Right forelimb (tissue), 1 donor: ENCODE measurements around the gene FMO1.

Source experiments
- DNase-seq: peaks from one replicate; pipeline ENCODE4 v3.0.0-alpha.2; 2018

FMO1 gene

DNA sequence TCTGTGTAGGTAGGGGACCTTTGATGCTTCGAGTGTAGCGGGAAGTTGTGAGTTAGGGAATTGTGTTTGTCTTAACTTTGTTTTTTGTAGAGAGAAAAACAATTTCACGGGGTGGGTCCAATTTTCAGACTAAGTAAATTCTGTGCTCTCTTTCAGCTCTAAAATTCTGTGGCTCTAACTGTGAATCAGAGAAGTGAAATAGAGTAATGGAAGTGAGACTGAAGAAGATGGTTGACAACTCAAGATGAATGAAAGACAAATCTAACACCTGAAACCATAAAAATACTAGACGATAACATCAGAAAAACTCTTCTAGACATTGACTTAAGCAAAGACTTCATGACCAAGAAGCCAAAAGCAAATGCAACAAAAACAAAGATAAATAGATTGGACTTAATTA lies 4.4 kb upstream of the FMO1 start:
- DNase-seq = no peak

DNA sequence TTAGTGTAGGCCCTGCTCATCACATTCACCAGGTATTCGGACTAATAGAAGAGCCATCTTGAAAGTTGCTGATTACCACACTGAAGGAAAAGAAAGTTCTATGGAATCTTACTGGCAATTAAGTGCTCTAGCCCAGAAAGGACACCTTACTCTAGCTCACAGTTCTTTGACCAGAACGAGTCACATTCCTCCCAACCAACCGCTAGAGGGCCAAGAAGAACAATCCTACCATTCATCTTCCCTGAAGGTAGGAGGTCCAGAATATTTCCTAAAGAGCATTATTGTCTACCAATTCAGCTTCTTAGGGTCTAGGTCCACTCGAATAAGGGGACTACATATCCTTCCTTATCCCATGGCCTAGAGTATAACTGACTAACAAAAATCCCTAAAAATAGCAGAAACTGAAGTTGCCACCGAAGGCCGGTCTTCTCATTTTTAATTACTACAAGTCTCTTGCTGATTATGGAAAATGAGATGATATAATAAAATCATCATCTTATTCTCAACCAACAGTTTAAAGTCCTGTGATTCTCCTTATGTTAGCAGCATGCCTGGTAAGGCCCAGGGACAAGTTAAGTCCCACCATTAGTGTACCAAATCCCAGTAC lies 2.7 kb upstream of the FMO1 start:
- no peak for DNase-seq

DNA sequence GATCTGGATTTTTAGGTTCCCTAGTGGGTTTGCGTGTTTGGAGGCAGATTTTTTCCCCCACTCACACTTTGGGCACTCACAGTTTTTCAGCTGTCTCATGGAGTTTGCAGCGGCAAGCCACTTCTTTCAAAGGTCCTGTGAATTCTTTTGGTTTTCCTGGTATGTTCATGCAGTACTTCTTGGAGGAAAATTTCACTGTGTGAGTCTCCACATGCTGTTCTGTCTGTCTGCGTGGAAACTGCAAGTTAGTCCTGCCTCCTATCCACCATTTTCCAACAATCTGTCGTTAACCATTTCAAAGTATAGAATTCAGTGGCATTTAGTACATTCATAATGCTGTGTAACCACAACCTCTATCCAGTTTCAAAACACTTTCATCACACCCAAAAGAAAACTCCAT lies 793 bp upstream of the FMO1 start:
- DNase-seq = no peak

DNA sequence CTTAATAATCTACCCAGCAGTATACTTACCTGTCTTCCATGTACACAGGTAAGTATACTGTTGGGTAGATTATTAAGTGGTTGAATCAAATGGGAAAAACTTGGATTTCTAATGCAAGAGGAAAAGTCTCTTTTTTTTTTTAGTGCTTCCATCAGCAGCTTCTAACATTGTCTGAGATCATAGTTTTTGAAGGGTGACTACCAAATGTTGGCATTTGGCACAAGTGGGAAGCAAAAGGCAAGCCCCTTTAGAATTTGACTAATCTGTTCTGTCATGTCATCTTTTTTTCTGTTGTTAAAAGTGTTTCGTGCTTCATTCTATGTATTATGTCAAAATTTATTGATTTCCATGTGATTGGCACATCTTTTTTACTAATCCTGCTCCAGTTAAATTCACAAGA lies 547 bp downstream of the FMO1 start:
- no peak for DNase-seq

DNA sequence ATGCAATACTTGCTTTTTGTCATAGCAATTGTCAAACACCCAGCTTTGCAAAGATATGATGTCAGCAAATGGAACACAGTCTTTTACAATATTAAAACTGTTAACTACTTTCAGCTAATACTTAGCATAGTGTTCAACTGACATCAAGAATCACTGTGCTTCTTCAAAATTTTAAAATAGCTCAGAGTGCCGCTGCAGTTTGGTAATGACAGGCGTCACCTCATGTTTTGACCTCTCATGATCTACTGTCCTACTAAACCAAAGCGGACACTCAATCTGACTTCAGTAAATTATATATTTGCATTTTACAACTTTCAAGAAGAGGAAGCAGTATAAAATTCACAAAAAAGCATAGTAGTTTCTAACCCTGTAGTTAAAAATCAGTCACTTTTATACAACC lies 2.0 kb downstream of the FMO1 start:
- no peak for DNase-seq

DNA sequence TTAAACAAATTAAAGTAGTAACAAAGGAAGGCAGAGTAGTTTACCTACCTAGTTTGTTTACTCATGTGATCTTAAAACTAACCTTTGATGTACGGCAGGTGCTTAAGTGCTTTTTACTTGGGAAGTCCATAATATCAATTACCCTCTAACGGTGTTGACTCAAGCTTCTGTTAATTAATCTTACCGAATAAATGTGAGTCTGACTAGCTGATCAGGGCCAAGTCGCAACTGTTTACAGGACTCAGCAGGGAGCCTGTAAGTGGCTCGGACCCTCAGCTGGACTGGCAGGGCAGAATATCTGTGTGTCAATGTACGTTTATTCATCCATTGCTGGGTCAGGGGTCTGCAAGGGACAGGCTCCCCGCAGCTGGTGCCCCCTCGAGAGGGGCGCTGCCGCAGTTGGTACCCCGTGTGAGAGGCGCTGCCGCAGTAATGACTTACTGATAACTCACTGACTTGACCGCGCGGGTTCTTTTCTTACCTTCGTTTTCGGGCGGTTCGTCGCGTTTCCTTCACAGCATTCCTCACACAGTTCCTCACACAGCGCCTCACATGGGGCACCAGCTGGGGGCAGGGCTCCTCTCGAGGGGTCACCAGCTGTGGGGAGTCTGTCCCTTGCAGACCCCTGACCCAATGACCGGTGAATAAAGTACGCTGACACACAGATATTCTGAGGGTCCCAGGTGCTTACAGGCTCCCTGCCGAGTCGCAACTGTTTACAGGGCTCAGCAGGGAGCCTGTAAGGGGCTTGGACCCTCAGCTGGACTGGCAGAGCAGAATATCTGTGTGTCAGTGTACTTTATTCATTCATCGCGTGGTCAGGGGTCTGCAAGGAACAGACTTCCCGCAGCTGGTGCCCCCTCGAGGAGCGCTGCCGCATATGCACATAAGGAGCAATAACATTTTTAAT lies 3.0 kb downstream of the FMO1 start:
- peak; percentile 67 for DNase-seq

DNA sequence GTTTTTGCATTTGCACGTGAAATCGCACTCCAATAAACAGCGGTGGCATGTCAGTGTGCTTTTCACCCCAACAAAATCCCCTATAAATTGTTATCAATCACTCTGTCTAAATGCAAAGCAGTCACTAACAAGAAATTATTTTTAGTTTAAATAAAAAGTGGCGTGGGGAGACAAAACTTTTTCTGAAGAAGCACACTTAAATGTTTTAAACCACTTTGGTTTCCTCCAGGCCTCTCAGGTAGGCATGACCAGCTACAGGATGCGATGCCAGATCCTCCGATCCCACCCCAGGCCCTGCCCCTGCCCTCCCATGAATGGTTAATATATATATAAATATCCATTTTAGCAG lies 3.6 kb downstream of the FMO1 start:
- DNase-seq = no peak

DNA sequence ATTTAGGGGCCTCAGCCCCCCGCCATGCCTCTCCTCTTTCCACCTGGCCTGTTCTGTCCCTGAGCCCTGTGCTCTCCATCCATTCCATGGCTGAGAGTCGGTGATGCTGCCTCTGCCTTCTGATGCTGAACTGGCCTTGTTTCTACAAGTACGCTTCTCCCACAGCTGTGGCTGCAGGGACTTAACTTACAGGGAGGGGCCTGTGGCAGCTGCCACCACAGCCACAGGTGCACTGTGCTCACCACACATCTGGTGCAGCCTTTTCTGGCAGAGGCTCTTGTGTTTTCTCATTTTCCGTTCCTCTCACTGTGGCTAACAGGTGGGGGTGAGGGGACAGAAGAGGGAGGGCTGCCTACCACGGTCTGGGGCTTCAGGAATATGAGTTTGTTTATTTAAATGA lies 4.2 kb downstream of the FMO1 start:
- peak; percentile 58 for DNase-seq

DNA sequence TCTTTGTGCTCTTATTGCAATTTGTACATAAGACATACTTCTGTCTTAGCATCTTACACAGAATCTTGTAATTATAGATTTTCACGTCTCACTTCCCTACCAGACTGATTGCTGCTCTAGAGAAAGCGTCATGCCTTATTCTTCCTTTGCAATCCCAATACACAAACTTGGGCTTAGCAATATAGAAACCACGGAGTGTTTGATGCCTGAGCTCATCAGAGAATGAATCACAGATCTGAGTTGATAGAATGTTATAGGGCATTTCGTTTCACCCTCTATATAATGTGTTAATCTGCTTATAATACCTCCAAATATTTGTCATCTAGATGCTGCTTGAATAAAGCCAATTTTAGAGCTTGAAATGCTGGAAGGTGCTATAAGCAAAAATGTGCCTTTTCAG lies 6.6 kb downstream of the FMO1 start:
- DNase-seq = no peak

DNA sequence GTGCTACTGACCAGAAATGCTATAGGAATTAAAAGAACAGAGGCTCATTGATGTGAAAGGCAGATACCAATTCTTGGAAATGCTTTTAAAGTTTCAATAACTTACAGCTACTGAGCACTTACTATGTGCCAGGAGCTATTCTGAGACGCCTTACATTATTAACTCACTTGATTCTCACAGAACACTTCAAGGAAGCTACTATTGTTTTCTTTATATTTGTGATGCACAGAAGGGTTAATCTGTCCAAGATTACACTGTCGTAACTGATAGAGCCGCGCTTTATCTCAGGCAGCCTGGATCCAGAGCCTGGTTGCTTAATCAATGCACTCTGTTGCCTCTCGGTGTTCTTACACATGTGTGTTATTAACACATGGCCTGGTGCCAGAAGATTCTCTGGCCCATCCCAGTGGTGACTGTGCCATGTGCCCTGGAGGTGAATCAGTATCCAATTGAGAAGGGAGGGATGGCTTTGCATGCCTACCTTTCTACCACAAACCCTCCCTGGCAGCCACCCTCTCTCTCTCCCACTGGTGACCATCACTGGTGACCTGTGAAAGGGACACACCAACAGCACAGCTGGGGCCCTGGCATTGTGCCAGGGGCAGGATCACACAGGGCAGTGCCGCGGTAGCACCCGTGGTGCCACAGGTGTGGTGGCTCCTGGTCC lies 8.8 kb downstream of the FMO1 start:
- DNase-seq = no peak

DNA sequence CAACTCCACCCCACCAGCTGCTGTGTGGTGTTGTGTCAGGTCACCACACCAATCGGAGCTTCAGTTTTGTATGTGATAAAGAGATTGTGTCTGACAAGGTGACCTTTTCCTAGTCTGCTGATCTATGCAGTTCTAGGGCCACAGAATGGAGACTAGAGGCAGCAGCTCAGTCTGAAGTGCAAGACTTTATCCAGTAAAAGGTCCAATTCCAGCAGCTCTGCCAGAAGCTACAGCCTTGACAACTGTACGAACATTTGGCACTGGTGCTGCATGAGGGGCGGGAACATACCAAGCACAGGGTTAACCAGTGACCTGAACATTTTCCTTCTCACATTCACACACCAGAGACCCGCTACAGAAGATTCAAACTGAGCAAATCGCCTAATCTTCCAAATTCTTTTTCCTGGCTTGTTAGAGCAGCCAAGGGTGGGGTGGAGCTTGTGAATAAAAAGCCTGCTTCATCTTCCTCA lies 9.3 kb downstream of the FMO1 start:
- peak; percentile 65 for DNase-seq

DNA sequence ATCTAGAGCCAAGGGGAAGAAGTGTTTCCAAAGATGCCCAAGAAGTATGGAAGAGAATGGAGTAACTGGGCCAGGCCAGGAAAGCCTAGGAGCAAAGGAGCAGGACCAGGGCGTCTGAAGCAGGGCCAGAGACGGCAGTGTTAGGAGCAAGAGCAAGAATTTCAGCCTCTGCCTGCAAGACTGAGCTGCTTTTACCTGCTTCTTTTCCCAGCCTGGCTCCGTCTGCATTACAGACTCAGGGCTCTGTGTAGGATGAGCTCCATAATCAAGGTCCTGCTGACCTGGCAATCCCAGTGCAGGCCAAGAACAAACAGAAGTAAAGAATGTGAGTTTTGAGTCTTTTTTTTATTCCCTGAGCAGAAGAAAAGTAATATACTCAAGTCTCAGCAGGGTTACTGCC lies 10.1 kb downstream of the FMO1 start:
- no peak for DNase-seq

DNA sequence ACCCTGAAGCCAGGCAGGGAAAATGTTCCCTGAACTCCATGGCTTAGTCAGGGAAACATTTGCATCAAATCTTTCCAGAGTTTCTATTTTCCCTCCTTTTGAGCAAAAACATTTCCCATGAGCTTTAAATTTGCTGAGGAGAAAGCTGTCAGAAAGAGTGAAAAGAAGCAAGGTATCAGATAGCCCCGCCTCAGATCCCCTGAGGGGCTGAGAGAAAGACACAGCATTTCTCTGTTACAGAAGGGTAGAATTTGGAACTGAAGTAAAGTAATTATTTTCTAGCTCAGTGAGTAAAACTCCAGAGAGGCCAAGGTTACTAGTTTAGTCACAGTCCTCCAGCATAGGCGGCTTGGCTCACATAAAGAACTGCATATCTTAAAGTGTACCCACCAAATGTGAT lies 10.6 kb downstream of the FMO1 start:
- no peak for DNase-seq

DNA sequence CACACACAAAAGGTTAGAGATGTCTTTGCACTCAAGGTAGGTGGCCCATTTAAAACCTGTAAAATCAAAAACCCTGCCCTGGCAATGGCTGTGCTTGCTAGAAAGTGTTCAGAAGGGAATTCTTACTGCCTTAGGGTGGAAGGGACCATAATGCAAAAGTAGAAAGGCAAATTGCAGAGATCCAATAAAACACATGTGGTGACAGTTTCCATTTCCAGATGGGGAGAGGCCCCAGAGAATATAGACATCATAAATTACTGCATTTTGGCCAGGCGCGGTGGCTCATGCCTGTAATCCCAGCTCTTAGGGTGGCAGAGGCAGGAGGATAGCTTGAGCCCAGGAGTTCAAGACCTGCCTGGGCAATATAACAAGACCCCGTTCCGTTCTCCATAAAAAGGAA lies 13.0 kb downstream of the FMO1 start:
- DNase-seq = no peak

DNA sequence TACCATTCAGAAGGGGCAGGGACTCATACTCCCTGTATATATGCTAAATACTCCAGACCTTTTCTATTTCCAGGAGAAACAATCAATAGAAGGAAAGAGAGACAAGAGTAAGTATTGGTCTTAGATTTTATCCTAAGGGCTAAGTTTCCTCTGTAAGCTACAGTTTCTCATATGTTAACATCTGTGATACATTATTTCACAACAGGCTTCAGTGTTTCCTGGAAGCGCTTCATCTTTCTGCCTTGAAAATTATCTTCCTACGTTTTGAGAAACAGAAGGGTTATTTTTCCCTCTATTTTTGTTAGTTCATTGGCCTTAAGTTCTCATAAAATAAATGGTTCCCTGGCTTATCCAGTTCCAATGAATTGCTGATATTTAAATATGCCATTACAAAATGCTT lies 15.6 kb downstream of the FMO1 start:
- DNase-seq = no peak

DNA sequence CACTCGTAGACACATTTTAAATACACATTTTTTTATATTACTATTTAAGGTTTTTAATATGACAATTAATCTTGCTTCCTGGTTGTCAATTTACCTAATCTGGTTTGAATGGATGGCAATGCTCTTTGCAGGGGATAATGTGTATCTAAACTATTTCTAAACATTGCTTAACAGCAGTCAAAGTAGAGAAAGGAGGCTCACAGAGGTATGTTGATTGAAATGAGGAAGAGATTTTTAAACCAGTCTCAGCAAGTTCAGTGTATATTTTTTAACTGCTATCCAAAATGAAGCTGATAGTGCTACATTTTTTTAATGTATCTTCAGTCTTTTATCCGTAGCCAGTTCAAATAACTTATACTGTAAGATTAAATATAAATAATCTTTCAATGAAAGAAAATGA lies 17.4 kb downstream of the FMO1 start:
- DNase-seq = no peak

DNA sequence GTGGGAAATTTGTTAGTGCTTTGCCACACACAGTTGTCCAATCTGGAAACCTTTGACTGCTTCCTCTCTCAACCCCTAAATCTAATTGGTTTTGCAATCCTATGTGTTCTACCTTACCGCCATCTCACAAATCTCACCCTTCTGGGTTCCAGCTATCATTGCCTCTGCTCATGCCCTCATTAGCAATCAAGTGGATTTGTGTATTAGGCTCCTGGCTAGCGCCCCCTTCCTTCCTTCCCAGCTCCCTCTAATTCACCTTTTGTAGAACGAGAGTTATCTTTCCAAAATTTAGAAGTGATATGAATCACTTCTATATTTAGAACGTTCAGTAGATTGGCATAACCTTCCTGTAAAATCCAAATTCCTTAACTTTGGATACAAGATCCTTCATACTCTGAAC lies 18.6 kb downstream of the FMO1 start:
- DNase-seq = no peak

DNA sequence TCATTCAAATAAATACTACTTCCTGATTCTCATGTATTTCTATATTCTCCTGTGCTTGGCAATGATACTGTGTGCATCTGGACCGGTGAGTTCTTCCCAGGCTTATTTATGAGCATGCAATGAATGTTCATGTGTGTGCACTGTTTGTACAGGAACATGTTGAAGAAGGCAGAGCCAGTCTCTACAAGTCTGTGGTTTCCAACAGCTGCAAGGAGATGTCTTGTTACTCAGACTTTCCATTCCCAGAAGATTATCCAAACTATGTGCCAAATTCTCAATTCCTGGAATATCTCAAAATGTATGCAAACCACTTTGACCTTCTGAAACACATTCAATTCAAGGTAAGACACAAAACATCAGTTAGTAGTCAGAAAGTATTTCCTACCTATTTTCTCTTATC lies 19.1 kb downstream of the FMO1 start:
- DNase-seq = no peak

DNA sequence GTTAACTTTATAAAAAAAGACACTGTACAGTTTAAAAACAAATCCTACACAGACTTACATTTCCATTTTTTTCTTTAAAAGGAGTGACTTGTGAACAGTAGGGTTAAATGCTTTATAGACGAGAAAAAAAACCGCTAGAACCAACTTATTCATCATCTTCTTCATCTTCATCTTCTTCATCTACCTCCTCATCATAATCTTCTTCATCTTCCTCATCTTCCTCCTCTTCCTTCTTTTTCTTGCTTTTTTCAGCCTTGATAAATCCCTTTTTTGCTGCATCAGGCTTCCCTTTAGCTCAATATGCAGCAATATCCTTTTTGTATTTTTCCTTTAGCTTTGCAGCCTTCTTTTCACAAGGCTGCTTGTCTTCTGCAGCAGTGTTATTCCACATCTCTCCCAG lies 22.5 kb downstream of the FMO1 start:
- no peak for DNase-seq

DNA sequence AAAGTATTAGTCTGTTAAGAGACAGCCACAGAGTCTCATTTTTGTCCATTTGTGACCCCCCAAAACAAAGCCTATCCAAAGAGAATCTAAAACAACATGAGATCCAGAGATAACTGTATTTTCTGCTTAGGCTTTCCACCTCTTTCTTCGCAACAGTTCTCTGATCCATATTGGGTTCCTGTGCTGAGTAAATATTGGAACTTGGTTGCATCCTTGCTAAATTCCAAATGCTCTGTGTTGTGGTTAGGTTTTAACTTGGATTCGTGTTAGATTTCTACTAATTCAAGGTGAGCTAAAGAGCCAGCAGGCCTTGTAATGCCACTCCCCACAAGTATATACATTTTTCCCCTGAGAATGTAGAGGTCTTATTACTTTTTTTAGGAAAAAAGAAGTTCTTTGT lies 29.2 kb downstream of the FMO1 start:
- no peak for DNase-seq

DNA sequence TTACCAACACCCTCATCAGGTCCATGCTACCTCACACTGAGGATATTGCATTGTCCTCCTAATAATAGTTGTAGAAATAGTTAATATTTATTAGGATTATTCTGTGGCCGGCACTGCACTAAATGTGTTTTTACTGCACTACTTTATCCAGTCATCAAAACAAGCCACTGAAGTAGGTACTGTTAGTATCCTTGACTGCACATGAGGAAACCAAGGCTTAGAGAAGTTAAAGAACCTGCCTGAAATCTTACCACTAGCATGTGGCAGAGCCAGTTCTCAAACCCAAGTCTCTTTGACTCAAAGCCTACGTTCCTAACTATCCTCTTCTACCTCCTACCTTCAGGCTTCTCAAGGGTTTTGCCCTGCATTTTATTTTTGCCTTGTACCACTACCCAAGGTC lies 30.9 kb downstream of the FMO1 start:
- DNase-seq = no peak

DNA sequence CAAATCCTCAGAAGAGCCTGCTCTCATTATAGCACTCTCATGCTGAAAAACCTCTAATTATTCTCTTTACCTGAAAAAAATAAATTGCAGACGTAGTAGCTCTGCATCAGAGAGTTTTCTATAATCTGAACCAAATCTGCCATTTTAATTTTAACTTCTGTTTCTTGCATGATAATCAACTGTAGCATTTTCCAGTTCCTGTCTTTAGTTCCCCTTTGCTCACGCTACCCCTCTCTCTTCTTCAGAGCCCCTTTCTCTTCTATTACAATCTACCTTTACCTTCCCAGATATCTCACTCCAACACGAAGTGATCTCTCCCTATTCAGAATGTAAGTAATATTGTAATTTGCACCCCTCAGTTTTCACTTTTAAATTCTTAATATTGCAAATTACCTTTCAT lies 31.4 kb downstream of the FMO1 start:
- no peak for DNase-seq

DNA sequence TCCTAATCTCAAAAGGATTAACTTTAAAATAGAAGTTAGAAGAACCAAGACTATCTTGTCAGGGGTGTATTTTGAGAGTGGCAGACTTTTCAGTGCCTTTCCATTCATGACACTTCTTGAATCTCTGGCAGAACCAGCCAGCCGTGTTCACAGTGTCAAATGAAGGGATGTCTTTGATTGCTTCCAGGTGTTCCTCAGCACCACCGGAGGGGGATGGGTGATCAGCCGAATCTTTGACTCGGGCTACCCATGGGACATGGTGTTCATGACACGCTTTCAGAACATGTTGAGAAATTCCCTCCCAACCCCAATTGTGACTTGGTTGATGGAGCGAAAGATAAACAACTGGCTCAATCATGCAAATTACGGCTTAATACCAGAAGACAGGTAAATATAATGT lies 32.3 kb downstream of the FMO1 start:
- no peak for DNase-seq

DNA sequence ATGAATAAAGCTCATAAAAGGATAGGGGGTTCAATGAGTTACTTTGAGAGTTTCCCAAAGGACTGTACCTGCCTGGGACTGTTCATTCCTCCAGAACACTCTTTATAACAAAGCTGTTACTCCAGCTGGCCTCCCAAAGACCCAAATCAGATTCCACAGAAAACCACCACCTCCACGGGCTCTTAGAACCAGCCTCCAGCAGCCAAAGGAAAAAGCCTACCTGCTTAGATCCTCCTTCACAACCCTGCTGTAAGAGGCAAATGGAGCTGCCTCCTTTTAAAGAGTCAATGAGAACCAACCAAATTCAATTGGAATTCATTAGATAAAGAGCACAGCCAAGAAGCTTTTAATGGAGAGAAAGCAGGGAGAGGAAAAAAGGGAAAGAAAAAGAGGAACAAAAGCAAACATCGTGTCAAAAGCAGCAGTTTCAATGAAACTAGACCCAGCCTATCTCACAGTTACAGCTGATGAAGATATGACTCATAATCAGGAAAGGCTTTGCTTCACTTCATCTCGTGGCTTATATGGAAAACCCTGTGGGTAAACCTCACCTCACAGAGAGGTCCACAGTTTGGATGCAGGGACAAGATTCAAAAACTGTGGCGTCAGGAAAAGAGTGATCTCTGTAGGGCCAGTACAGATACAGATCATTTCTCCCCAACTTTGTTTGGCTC lies 37.9 kb downstream of the FMO1 start:
- no peak for DNase-seq
